CD8-positive, alpha-beta memory T cell (primary cell): Measurements from ENCODE around the gene DOHH. TPM values are rescaled to one million over a fixed set of nuclear protein-coding genes. Genes with fewer than 3 reads are reported as not detected.
A peak's percentile ranks its signal among the peaks of the same experiment; 100 is the strongest.

ENCODE experiments used
- CTCF ChIA-PET: fragments of 350-600 bp; sonication (Branson Sonifier 250); formaldehyde crosslinking; loops from one replicate; lab custom pipeline; 2021; ENCODE audit warnings: antibody characterized with exemption; lab: Charles Lee
- POLR2A ChIA-PET: fragments of 350-600 bp; sonication (Branson Sonifier 250); formaldehyde crosslinking; loops from one replicate; lab custom pipeline; 2021; ENCODE audit warnings: antibody characterized with exemption; lab: Charles Lee
- DNase-seq, 5 donors: peaks; one replicate each; pipeline versions ENCODE4 v3.0.0 to v3.0.0-alpha.2; 2020 to 2022; ENCODE audit warnings: mixed read lengths in 1 of 5
- H3K27ac ChIP-seq: one replicate; pipeline ENCODE4 v1.7.0; 2013; ENCODE audit warnings: low read depth, mild to moderate bottlenecking, low read length, moderate library complexity
- H3K27me3 ChIP-seq: 2 replicates; pipeline ENCODE4 v1.7.0; 2013; ENCODE audit warnings: low read length, mild to moderate bottlenecking; ENCODE audit not compliant: insufficient read depth, poor library complexity, severe bottlenecking
- H3K36me3 ChIP-seq: 2 replicates; pipeline ENCODE4 v1.7.0; 2013; ENCODE audit warnings: mild to moderate bottlenecking, low read length, moderate library complexity; ENCODE audit not compliant: insufficient read depth
- H3K4me1 ChIP-seq: 2 replicates; pipeline ENCODE4 v1.7.0; 2013; ENCODE audit warnings: mild to moderate bottlenecking, low read length, moderate library complexity; ENCODE audit not compliant: insufficient read depth
- H3K4me3 ChIP-seq: 2 replicates; pipeline ENCODE4 v1.7.0; 2013; ENCODE audit warnings: mild to moderate bottlenecking, low read length
- H3K9me3 ChIP-seq: 2 replicates; pipeline ENCODE4 v1.7.0; 2013; ENCODE audit warnings: mild to moderate bottlenecking, low read length
- H3K27ac Mint-ChIP-seq, 8 donors: one replicate each; pipeline ENCODE4 v1.8.0; 2020 to 2021; ENCODE audit warnings: mixed read lengths in 8 of 8, mild to moderate bottlenecking in 6 of 8, inconsistent platforms in 3 of 8, moderate library complexity in 3 of 8
- H3K27me3 Mint-ChIP-seq, 2 donors: one replicate each; pipeline ENCODE4 v1.8.0; 2020 to 2021; ENCODE audit warnings: mixed read lengths in 2 of 2, mild to moderate bottlenecking in 1 of 2, moderate library complexity in 1 of 2
- H3K36me3 Mint-ChIP-seq, 3 donors: one replicate each; pipeline ENCODE4 v1.8.0; 2020 to 2021; ENCODE audit warnings: mixed read lengths in 3 of 3, inconsistent platforms in 1 of 3, mild to moderate bottlenecking in 1 of 3
- H3K4me1 Mint-ChIP-seq, 3 donors: one replicate each; pipeline ENCODE4 v1.8.0; 2020 to 2021; ENCODE audit warnings: mixed read lengths in 3 of 3, inconsistent platforms in 1 of 3, mild to moderate bottlenecking in 1 of 3
- H3K4me3 Mint-ChIP-seq, 7 donors: one replicate each; pipeline ENCODE4 v1.8.0; 2020 to 2021; ENCODE audit warnings: mixed read lengths in 7 of 7, mild to moderate bottlenecking in 6 of 7, moderate library complexity in 4 of 7, inconsistent platforms in 2 of 7
- H3K9me3 Mint-ChIP-seq, 5 donors: one replicate each; pipeline ENCODE4 v1.8.0; 2020 to 2022; ENCODE audit warnings: mixed read lengths in 5 of 5, mild to moderate bottlenecking in 3 of 5, moderate library complexity in 2 of 5, inconsistent platforms in 1 of 5
- polyA plus RNA-seq: library from polyadenylated mRNA; unstranded; fragments of 300-500 nt; fragmentation: Illumina TruSeq; gene quantifications from one replicate; pipeline ENCODE4 v1.2.3, GENCODE V29; 2021
- total RNA-seq, 2 experiments: library from RNA; stranded (reverse); gene quantifications; one replicate each; pipeline ENCODE4 v1.2.3, GENCODE V29; 2021

Gene DOHH
- total and polyA plus RNA-seq, 3 experiments from 2014 or later: 14.0 to 21.4 (median 21.3) TPM

DNA sequence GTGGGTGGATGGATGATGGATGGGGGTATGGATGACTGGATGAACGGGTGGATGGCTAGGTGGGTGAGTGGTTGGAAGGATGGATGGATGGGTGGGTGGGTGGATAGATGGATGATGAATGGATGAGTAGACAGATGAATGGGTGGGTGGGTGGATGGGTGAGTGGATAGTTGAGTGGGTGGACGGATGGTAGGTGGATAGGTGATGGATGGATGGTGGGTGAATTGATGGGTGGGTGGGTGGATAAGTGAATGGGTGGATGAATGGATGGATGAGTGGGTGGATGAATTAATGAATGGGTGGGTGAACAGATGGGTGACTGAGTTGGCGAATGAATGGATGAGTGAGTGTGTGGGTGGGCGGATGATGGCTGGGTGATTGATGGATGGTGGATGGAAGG, 25.0 kb downstream of the DOHH start:
- no peak overlapping the region for H3K4me3 Mint-ChIP-seq
- H3K27ac ChIP-seq: no peak overlapping the region
- H3K4me1 Mint-ChIP-seq: peaks cover 10 to 16% (median 12%) of the 10 kb centered on the region in 3 donors
- no peaks in the 10 kb centered on the region for H3K36me3 ChIP-seq
- no peak overlapping the region for H3K4me3 ChIP-seq
- CTCF ChIA-PET: no interaction called here
- no peaks in the 10 kb centered on the region for H3K9me3 ChIP-seq
- POLR2A ChIA-PET: no interaction called here
- H3K4me1 ChIP-seq: peaks cover 9% of the 10 kb centered on the region
- peaks cover 0 to 1% of the 10 kb centered on the region in 2 donors for H3K27me3 Mint-ChIP-seq
- H3K36me3 Mint-ChIP-seq: no peaks in the 10 kb centered on the region
- no peaks in the 10 kb centered on the region for H3K9me3 Mint-ChIP-seq
- H3K27ac Mint-ChIP-seq: no peak overlapping the region
- no peak for DNase-seq
- no peaks in the 10 kb centered on the region for H3K27me3 ChIP-seq

- no peak for DNase-seq
- no peaks in the 10 kb centered on the region for H3K9me3 ChIP-seq
- POLR2A ChIA-PET: no interaction called here
- peaks cover 9% of the 10 kb centered on the region for H3K4me1 ChIP-seq
- no peaks in the 10 kb centered on the region for H3K36me3 Mint-ChIP-seq
- no peak overlapping the region for H3K27ac Mint-ChIP-seq
- CTCF ChIA-PET: no interaction called here
- H3K4me1 Mint-ChIP-seq: peaks cover 10 to 16% (median 12%) of the 10 kb centered on the region in 3 donors
- peaks cover 0 to 1% of the 10 kb centered on the region in 2 donors for H3K27me3 Mint-ChIP-seq
- no peak overlapping the region for H3K4me3 Mint-ChIP-seq
- H3K27ac ChIP-seq: no peak overlapping the region
- H3K27me3 ChIP-seq: no peaks in the 10 kb centered on the region
- no peak overlapping the region for H3K4me3 ChIP-seq
- H3K36me3 ChIP-seq: no peaks in the 10 kb centered on the region
- no peaks in the 10 kb centered on the region for H3K9me3 Mint-ChIP-seq
Observed at GRCh38 chr19:3474614-3475013, 25.9 kb downstream of the DOHH start.

GRCh38 chr19:3474010-3474409, 26.5 kb downstream of the DOHH start:
- Histone ChIP-seq H3K36me3 (no peaks in the 10 kb centered on the region), H3K4me1 (peaks cover 3% of the 10 kb centered on the region), H3K4me3 (no peak overlapping the region), H3K9me3 (no peaks in the 10 kb centered on the region), H3K27me3 (no peaks in the 10 kb centered on the region), H3K27ac (no peak overlapping the region)
- ChIA-PET CTCF (interaction anchor here (1.3 kb wide), 1 partner anchor 144 kb away, joined by 3 read pairs; no protein-coding TSS in a partner anchor), POLR2A (no interaction called here)
- Mint-ChIP-seq H3K27ac (no peak overlapping the region), H3K4me3 (no peak overlapping the region), H3K27me3 (peaks cover 0 to 1% of the 10 kb centered on the region in 2 donors), H3K4me1 (peaks cover 8 to 12% (median 10%) of the 10 kb centered on the region in 3 donors), H3K36me3 (no peaks in the 10 kb centered on the region), H3K9me3 (no peaks in the 10 kb centered on the region)
- no peak for DNase-seq

GRCh38 chr19:3471954-3472655, 28.4 kb downstream of the DOHH start:
- Mint-ChIP-seq H3K9me3 (no peaks in the 10 kb centered on the region), H3K27ac (no peak overlapping the region), H3K4me1 (no peaks in the 10 kb centered on the region), H3K4me3 (peak overlapping the region in 1 of 7 donors; percentile 48), H3K27me3 (peaks cover 0 to 1% of the 10 kb centered on the region in 2 donors), H3K36me3 (no peaks in the 10 kb centered on the region)
- POLR2A ChIA-PET: no interaction called here
- DNase-seq: peak in 3 of 5 donors; percentile 23 to 26 (median 25)
- Histone ChIP-seq H3K9me3 (no peaks in the 10 kb centered on the region), H3K27me3 (no peaks in the 10 kb centered on the region), H3K4me3 (no peak overlapping the region), H3K4me1 (no peaks in the 10 kb centered on the region), H3K27ac (no peak overlapping the region), H3K36me3 (no peaks in the 10 kb centered on the region)
- CTCF ChIA-PET: interaction anchor here (1.0 to 2.4 kb wide), 6 partner anchors 11 to 418 kb away, joined by 3 to 10 read pairs (median 4); partner anchors contain the start of gene SMIM44

- Histone ChIP-seq H3K9me3 (no peaks in the 10 kb centered on the region), H3K36me3 (no peaks in the 10 kb centered on the region), H3K4me1 (no peaks in the 10 kb centered on the region), H3K4me3 (no peak overlapping the region), H3K27ac (no peak overlapping the region), H3K27me3 (no peaks in the 10 kb centered on the region)
- Mint-ChIP-seq H3K4me3 (no peak overlapping the region), H3K27me3 (peaks cover 0 to 1% of the 10 kb centered on the region in 2 donors), H3K9me3 (no peaks in the 10 kb centered on the region), H3K27ac (peak overlapping the region in 1 of 8 donors; percentile 68), H3K36me3 (no peaks in the 10 kb centered on the region), H3K4me1 (no peaks in the 10 kb centered on the region)
- ChIA-PET CTCF (interaction anchor here (0.7 kb wide), 1 partner anchor 31 kb away, joined by 3 read pairs; no protein-coding TSS in a partner anchor), POLR2A (no interaction called here)
- no peak for DNase-seq
Observed at GRCh38 chr19:3470500-3471128, 29.9 kb downstream of the DOHH start.

- H3K36me3 ChIP-seq: no peaks in the 10 kb centered on the region
- H3K9me3 ChIP-seq: no peaks in the 10 kb centered on the region
- no peaks in the 10 kb centered on the region for H3K4me1 ChIP-seq
- Mint-ChIP-seq H3K9me3 (no peaks in the 10 kb centered on the region), H3K27ac (peak overlapping the region in 1 of 8 donors; percentile 33), H3K36me3 (no peaks in the 10 kb centered on the region), H3K27me3 (peaks cover 0 to 1% of the 10 kb centered on the region in 2 donors), H3K4me1 (no peaks in the 10 kb centered on the region), H3K4me3 (no peak overlapping the region)
- H3K4me3 ChIP-seq: no peak overlapping the region
- ChIA-PET CTCF (interaction anchor here (0.7 to 1.5 kb wide), 2 partner anchors 15 to 31 kb away, joined by 3 to 4 read pairs; no protein-coding TSS in a partner anchor), POLR2A (no interaction called here)
- no peak overlapping the region for H3K27ac ChIP-seq
- DNase-seq: no peak
- H3K27me3 ChIP-seq: no peaks in the 10 kb centered on the region
Observed at GRCh38 chr19:3469638-3470499, 30.6 kb downstream of the DOHH start.

GRCh38 chr19:3468211-3468610, 32.3 kb downstream of the DOHH start:
- no peaks in the 10 kb centered on the region for H3K9me3 ChIP-seq
- H3K4me1 Mint-ChIP-seq: no peaks in the 10 kb centered on the region
- ChIA-PET CTCF (interaction anchor here (1.5 kb wide), 1 partner anchor 17 kb away, joined by 4 read pairs; no protein-coding TSS in a partner anchor), POLR2A (no interaction called here)
- H3K27me3 ChIP-seq: no peaks in the 10 kb centered on the region
- H3K9me3 Mint-ChIP-seq: no peaks in the 10 kb centered on the region
- H3K4me3 ChIP-seq: no peak overlapping the region
- no peaks in the 10 kb centered on the region for H3K36me3 ChIP-seq
- DNase-seq: no peak
- no peak overlapping the region for H3K27ac Mint-ChIP-seq
- H3K27me3 Mint-ChIP-seq: peaks cover 0 to 1% of the 10 kb centered on the region in 2 donors
- no peaks in the 10 kb centered on the region for H3K4me1 ChIP-seq
- H3K27ac ChIP-seq: no peak overlapping the region
- H3K36me3 Mint-ChIP-seq: no peaks in the 10 kb centered on the region
- H3K4me3 Mint-ChIP-seq: no peak overlapping the region
